ENCODE data around the gene PSMD13. TPM values are rescaled to one million over a fixed set of nuclear protein-coding genes. Genes with fewer than 3 reads are reported as not detected.
"Not testable (repeated sequence)": the region's sequence is repeated elsewhere in the genome, so short reads cannot be mapped to it uniquely, and the experiment has no call there.

PSMD13 gene
- 100 TPM for total RNA-seq
- long read RNA-seq, transcript PSMD13-212 (13 exons, 1,991 nt) = major isoform, 499 of 564 reads
- long read RNA-seq, partial matches to known transcripts = 4 of 564 reads
- long read RNA-seq, other reads (novel, unspliced or antisense) = 51 of 564 reads

GRCh38 chr11:236774-237767 lies at the start of gene PSMD13:
Gene PSMD13 (plus strand): TSS chr11:236976. CDS start chr11:237050, 74 bp downstream.
- peak; percentile 96 for DNase-seq (ENCODE audit: low spot score)

- peak; percentile 65 for DNase-seq (ENCODE audit: low spot score)
Measured at GRCh38 chr11:189200-189783, 47.5 kb upstream of the PSMD13 start.

- DNase-seq (ENCODE audit: low spot score) = not testable (repeated sequence)
Measured at GRCh38 chr11:189843-190311, 46.9 kb upstream of the PSMD13 start.

GRCh38 chr11:190546-190945 lies 46.2 kb upstream of the PSMD13 start:
- peak; percentile 86 for DNase-seq (ENCODE audit: low spot score)

- DNase-seq (ENCODE audit: low spot score) = not testable (repeated sequence)
Measured at GRCh38 chr11:191490-192478, 45.0 kb upstream of the PSMD13 start.

GRCh38 chr11:192674-193128 lies 44.1 kb upstream of the PSMD13 start, which contains the start of gene SCGB1C1:
Gene SCGB1C1 (plus strand): TSS chr11:193078. CDS start chr11:193100, 22 bp downstream.
- not testable (repeated sequence) for DNase-seq (ENCODE audit: low spot score)

GRCh38 chr11:193481-193880 lies 43.3 kb upstream of the PSMD13 start:
- DNase-seq (ENCODE audit: low spot score) = peak; percentile 88

- DNase-seq (ENCODE audit: low spot score) = peak; percentile 85
Measured at GRCh38 chr11:196786-197731, 39.7 kb upstream of the PSMD13 start.

- DNase-seq (ENCODE audit: low spot score) = peak; percentile 84
Measured at GRCh38 chr11:197741-198235, 39.0 kb upstream of the PSMD13 start.

- peak; percentile 78 for DNase-seq (ENCODE audit: low spot score)
Measured at GRCh38 chr11:198236-198806, 38.5 kb upstream of the PSMD13 start.

GRCh38 chr11:199004-199581 lies 37.7 kb upstream of the PSMD13 start:
- DNase-seq (ENCODE audit: low spot score) = peak; percentile 71

GRCh38 chr11:199782-200181 lies 37.0 kb upstream of the PSMD13 start:
- peak; percentile 72 for DNase-seq (ENCODE audit: low spot score)

- DNase-seq (ENCODE audit: low spot score) = peak; percentile 73
Measured at GRCh38 chr11:200224-201003, 36.4 kb upstream of the PSMD13 start.

- no peak for DNase-seq (ENCODE audit: low spot score)
Measured at GRCh38 chr11:201966-202365, 34.8 kb upstream of the PSMD13 start.

GRCh38 chr11:202490-202889 lies 34.3 kb upstream of the PSMD13 start:
- no peak for DNase-seq (ENCODE audit: low spot score)

GRCh38 chr11:203056-203944 lies 33.5 kb upstream of the PSMD13 start:
- peak; percentile 76 for DNase-seq (ENCODE audit: low spot score)

Measured in mesenteric fat pad (tissue), 1 donor.